Testis (tissue), 3 donors: ENCODE results near the gene ERC2. TPM values are rescaled to one million over a fixed set of nuclear protein-coding genes. Genes with fewer than 3 reads are reported as not detected.
A peak's percentile ranks its signal among the peaks of the same experiment; 100 is the strongest.

ENCODE experiments used
- DNase-seq: peaks from one replicate; pipeline ENCODE4 v3.0.0-alpha.2; 2019
- H3K27ac ChIP-seq, 2 donors: fragments of 200-600 bp; sonication (generic); one replicate each; pipeline ENCODE4 v1.5.1; 2019
- H3K27me3 ChIP-seq: fragments of 200-600 bp; sonication (generic); one replicate; pipeline ENCODE4 v1.5.1; 2019
- H3K36me3 ChIP-seq: fragments of 200-600 bp; sonication (generic); one replicate; pipeline ENCODE4 v1.5.1; 2017; ENCODE audit warnings: low read depth; ENCODE audit errors: missing control alignments
- H3K4me1 ChIP-seq: fragments of 200-600 bp; sonication (generic); one replicate; pipeline ENCODE4 v1.5.1; 2019
- H3K4me3 ChIP-seq, 2 donors: fragments of 200-600 bp; sonication (generic); one replicate each; pipeline ENCODE4 v1.5.1; 2017 to 2019
- H3K9me3 ChIP-seq: fragments of 200-600 bp; sonication (generic); one replicate; pipeline ENCODE4 v1.5.1; 2017
- POLR2A ChIP-seq: fragments of 450-650 bp; IDR thresholded peaks from one replicate; pipeline ENCODE4 v1.6.1; 2017; ENCODE audit warnings: antibody characterized with exemption, mild to moderate bottlenecking, moderate library complexity
- WGBS, 2 donors: methylation state at CpG; one replicate each; pipeline ENCODE4 v1.1.5; 2018; 5-methylcytosine and 5-hydroxymethylcytosine counted together
- intact Hi-C: fragments of 100-400 bp; cut with DNase I; formaldehyde crosslinking; loops from one replicate; pipeline ENCODE4 v1.15.1; 2023; ENCODE audit warnings: low total_unique reads
- polyA plus RNA-seq: library from polyadenylated mRNA; stranded (reverse); fragments of 350-450 nt; fragmentation: Illumina TruSeq; extraction: RNeasy Lipid Tissue Mini Kit (QIAGEN cat#74804); gene quantifications from one replicate; pipeline ENCODE4 v1.2.3, GENCODE V29; 2014; ENCODE audit warnings: low read depth, low replicate concordance; ENCODE audit not compliant: insufficient read depth
- total RNA-seq, 2 donors: library from RNA; depleted of rRNA; stranded (reverse); fragments of >200 nt; gene quantifications; one replicate each; pipeline ENCODE4 v1.2.3, GENCODE V29; 2016
- TF ChIP-seq, protein P1 (sequence below), 3 experiments: fragments of 450-650 bp in 2 of 3; fragments of 200-600 bp in 1 of 3; sonication (generic) in 1 of 3; IDR thresholded peaks; one replicate each; pipeline ENCODE4 v1.5.1; 2016 to 2019; ENCODE audit warnings: antibody characterized with exemption in 3 of 3, mild to moderate bottlenecking in 2 of 3, moderate library complexity in 1 of 3

The ERC2 gene
- total and polyA plus RNA-seq, 3 donors from 2014 or later: 1.9 to 6.1 (median 5.9) TPM

DNA sequence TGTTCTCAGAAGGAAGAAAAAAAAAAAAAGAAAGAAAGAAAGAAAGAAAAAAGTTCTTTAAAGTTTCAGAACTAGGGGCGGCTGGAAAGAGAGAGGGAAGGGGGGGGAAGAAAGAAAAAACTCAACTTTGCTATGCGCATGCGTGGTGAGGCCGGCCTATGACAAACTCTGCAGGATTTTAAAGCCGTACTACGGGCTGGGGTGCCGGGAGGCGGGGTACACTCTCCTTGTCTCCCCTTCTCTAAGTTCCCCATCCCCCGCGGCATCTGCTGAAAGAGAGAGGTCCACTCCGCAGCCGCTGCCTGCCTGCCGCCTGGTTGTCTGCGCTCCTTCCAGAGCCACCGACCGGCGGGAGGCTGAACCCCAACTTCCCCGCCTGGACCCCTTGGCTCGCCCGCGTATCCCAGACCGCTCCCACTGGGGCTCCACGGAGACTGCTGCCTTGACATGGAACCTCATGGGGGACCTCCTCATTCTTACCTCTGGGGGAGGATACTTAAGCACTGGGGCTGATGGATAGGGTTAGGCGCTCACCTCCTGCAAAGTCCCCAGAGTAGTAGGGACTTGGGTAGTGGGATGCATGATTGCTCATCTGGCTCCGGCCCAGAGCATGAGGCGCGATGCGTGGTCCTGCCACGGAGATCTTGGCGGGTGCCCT lies 979.7 kb downstream of the ERC2 start:
- Histone ChIP-seq H3K27me3 (no peaks in the 10 kb centered on the region), H3K9me3 (no peaks in the 10 kb centered on the region), H3K36me3 (no peaks in the 10 kb centered on the region), H3K4me3 (peak overlapping the region; percentile 79 to 81), H3K4me1 (peaks cover 14% of the 10 kb centered on the region), H3K27ac (peak overlapping the region in 1 of 2 donors; percentile 59)
- DNase-seq: peak; percentile 76
- intact Hi-C loops: loop anchor here (10.0 kb wide), 1 partner anchor 556 kb away; no protein-coding TSS in a partner anchor
- TF ChIP-seq, protein P1, sequence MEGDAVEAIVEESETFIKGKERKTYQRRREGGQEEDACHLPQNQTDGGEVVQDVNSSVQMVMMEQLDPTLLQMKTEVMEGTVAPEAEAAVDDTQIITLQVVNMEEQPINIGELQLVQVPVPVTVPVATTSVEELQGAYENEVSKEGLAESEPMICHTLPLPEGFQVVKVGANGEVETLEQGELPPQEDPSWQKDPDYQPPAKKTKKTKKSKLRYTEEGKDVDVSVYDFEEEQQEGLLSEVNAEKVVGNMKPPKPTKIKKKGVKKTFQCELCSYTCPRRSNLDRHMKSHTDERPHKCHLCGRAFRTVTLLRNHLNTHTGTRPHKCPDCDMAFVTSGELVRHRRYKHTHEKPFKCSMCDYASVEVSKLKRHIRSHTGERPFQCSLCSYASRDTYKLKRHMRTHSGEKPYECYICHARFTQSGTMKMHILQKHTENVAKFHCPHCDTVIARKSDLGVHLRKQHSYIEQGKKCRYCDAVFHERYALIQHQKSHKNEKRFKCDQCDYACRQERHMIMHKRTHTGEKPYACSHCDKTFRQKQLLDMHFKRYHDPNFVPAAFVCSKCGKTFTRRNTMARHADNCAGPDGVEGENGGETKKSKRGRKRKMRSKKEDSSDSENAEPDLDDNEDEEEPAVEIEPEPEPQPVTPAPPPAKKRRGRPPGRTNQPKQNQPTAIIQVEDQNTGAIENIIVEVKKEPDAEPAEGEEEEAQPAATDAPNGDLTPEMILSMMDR (IDR thresholded peaks at IDR 0.05): no peak
- 0 to 2% methylated on average over 10 to 30 of the region's 30 CpGs for WGBS, 2 donors

- peak; percentile 65 for DNase-seq
- peaks cover 15% of the 10 kb centered on the region for H3K4me1 ChIP-seq
- TF ChIP-seq, protein P1 (IDR thresholded peaks at IDR 0.05): no peak
- no peak for TF ChIP-seq POLR2A
- H3K36me3 ChIP-seq: no peaks in the 10 kb centered on the region
- no peaks in the 10 kb centered on the region for H3K9me3 ChIP-seq
- 0 to 1% methylated on average over 33 to 66 of the region's 71 CpGs for WGBS, 2 donors
- intact Hi-C loops: loop anchor here (10.0 kb wide), 1 partner anchor 557 kb away; no protein-coding TSS in a partner anchor
- H3K27ac ChIP-seq: peak overlapping the region; percentile 17 to 59
- peak overlapping the region; percentile 79 to 81 for H3K4me3 ChIP-seq
- H3K27me3 ChIP-seq: no peaks in the 10 kb centered on the region
Observed at GRCh38 chr3:55487381-55488241, 980.7 kb downstream of the ERC2 start.

DNA sequence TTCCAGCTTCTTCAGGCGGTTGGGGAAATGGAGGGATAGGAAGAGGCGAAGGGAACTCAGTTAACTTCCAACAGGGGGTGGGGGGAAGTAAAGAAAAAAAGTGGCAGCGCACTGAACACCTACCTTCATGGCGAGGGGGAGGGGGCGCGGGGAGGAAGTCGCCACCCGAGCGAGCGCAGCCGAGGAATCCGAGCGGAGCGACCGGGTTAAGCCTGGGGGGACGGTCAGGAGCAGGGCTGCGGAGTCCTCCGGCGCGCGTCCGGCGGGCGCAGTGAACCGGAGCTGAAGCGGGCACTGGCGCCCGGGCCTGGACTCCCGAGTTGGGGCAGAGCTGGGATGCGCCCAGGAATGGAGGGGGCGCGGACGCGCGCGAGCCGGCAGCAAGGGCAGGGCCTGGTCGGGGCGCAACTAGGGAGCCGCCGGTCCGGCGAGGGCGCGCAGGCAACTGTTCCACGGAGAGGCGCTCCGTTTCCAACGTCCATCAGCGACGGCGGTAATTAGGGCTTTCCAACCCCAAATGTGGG lies 981.3 kb downstream of the ERC2 start, which contains the start of gene WNT5A:
TSS of gene WNT5A (minus strand) at position 450 of the 524 bp plus-strand sequence. CDS start at position 129, 321 bp downstream.
- Histone ChIP-seq H3K27me3 (no peaks in the 10 kb centered on the region), H3K9me3 (no peaks in the 10 kb centered on the region), H3K36me3 (no peaks in the 10 kb centered on the region), H3K27ac (peak within 1 kb of the TSS; percentile 17 to 81), H3K4me3 (peak within 1 kb of the TSS; percentile 79 to 81), H3K4me1 (peaks cover 22% of the 10 kb centered on the region)
- no peak for TF ChIP-seq POLR2A
- TF ChIP-seq, protein P1 (IDR thresholded peaks at IDR 0.05): no peak
- DNase-seq: peak; percentile 51
- WGBS, 2 donors: 0 to 2% methylated on average over 39 to 52 of the region's 52 CpGs
- intact Hi-C loops: loop anchor here (10.0 kb wide), 1 partner anchor 558 kb away; no protein-coding TSS in a partner anchor

DNA sequence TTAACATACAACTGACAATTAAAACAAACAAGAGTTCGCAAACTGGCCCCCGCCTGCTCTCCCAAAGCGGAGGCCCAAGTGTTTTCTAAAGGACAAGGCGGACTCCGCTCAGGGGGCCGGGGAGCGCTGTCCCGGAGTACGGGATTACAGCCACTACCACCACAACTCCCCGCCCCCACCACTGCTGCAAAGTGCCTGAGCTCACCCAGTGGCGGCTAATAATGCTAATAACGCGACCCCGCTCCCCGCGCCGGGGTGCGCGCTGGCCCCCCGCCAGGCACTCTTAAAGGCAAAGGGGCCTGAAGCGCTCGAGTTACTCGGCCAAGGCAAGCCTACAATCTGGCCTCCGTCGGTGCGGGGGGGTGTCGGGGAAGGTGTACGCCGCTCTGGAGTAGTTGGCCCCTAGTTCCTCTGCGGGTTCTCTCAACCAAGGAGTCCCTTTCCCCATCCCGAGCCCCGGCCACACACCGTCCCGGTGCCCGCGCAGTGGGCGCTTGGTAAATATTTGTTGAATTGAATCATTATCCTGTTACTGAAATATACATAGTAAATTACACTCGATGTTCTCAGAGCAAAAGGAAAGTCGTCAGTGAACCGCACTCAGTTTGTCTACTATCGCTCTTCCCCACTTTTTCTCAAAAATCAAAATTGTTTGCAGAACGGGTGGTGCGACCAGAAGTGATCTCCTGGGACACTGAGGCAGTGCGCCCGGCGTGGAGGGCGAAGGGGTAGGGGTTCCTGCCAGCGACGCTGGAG lies 982.0 kb downstream of the ERC2 start:
- Histone ChIP-seq H3K36me3 (no peaks in the 10 kb centered on the region), H3K27ac (peak overlapping the region; percentile 62 to 81), H3K9me3 (no peaks in the 10 kb centered on the region), H3K4me1 (peaks cover 28% of the 10 kb centered on the region), H3K27me3 (no peaks in the 10 kb centered on the region), H3K4me3 (peak overlapping the region; percentile 79 to 81)
- 1 to 2% methylated on average over 37 to 49 of the region's 49 CpGs for WGBS, 2 donors
- intact Hi-C loops: loop anchor here (10.0 kb wide), 1 partner anchor 559 kb away; no protein-coding TSS in a partner anchor
- peak; percentile 75 for DNase-seq
- TF ChIP-seq, protein P1 (IDR thresholded peaks at IDR 0.05): no peak
- TF ChIP-seq POLR2A: no peak
